Astrocyte of the spinal cord (primary cell): Measurements from ENCODE around the gene GRM8.

ENCODE experiments used
- DNase-seq: peaks from one replicate; pipeline ENCODE4 v3.0.0; 2011; ENCODE audit warnings: low read depth, low spot score
- H3K4me3 ChIP-seq: 2 replicates; pipeline ENCODE4 v1.5.1; 2011; ENCODE audit warnings: low read depth, mild to moderate bottlenecking, low read length, moderate library complexity
- CTCF ChIP-seq: IDR thresholded peaks from 2 replicates; pipeline ENCODE4 v1.5.1; 2012; ENCODE audit warnings: low read depth, mild to moderate bottlenecking, low read length, inconsistent platforms
- in situ Hi-C: cut with HindIII; loops from 2 replicates; pipeline ENCODE4 v1.10.0; 2017; ENCODE audit warnings: low sequenced_read_pairs

Gene GRM8

GRCh38 chr7:127252377-127252713, 396 bp downstream of the GRM8 start:
- TF ChIP-seq CTCF: no peak
- in situ Hi-C loops: no loop called here
- peak overlapping the region; percentile 63 for H3K4me3 ChIP-seq
- no peak for DNase-seq

GRCh38 chr7:127251465-127252376, 1.0 kb downstream of the GRM8 start:
- peak overlapping the region; percentile 22 for H3K4me3 ChIP-seq
- no peak for TF ChIP-seq CTCF
- no peak for DNase-seq
- in situ Hi-C loops: no loop called here

- in situ Hi-C loops: no loop called here
- no peak overlapping the region for H3K4me3 ChIP-seq
- TF ChIP-seq CTCF: no peak
- no peak for DNase-seq
Observed at GRCh38 chr7:127251036-127251464, 1.7 kb downstream of the GRM8 start.

- no peak for DNase-seq
- no peak overlapping the region for H3K4me3 ChIP-seq
- TF ChIP-seq CTCF: no peak
- in situ Hi-C loops: no loop called here
Observed at GRCh38 chr7:127250312-127251035, 2.3 kb downstream of the GRM8 start.

GRCh38 chr7:127245607-127246006, 7.1 kb downstream of the GRM8 start:
- DNase-seq: no peak
- H3K4me3 ChIP-seq: no peak overlapping the region
- in situ Hi-C loops: no loop called here
- no peak for TF ChIP-seq CTCF

- in situ Hi-C loops: no loop called here
- TF ChIP-seq CTCF: no peak
- DNase-seq: no peak
- no peak overlapping the region for H3K4me3 ChIP-seq
Observed at GRCh38 chr7:127245002-127245401, 7.7 kb downstream of the GRM8 start.
